ENCODE measurements around the gene TTC7B. TPM values are rescaled to one million over a fixed set of nuclear protein-coding genes. Genes with fewer than 3 reads are reported as not detected.

The TTC7B gene
- total and polyA plus RNA-seq, 2 donors (not counting 3 experiments of a cell fraction or from before 2014, with no cell fraction given), result 46.8 to 76.5 TPM

DNA sequence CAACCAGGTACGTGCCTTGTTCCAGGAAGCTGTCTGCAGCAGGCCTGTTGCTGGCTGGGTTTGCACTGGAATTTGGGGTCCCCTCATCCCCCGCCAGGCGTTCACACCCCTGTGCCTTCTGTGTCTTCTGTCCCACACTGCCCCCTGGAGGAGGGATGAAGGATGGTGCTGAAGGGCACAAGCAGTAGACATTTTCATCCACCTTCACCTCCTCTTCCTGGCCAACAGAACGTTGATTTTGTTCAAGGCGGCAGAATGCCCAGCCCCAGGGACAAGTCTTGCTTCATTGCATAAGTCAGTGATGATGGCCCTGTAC, 297.3 kb downstream of the TTC7B start:
- no peaks in the 10 kb centered on the region for H4K20me1 ChIP-seq (replicated peaks; ENCODE audit: control insufficient read depth, extremely low read depth, insufficient read depth, low read length)
- H2AFZ ChIP-seq (ENCODE audit: low read depth, low read length), result no peak overlapping the region
- ChIA-PET CTCF (interaction anchor here (0.6 to 2.9 kb wide), 11 partner anchors 26 to 217 kb away, joined by 3 to 32 read pairs (median 6); no protein-coding TSS in a partner anchor), POLR2A (no interaction called here)
- BruUV-seq (replicated peaks), result no TSS peak
- no peak overlapping the region for H3K4me2 ChIP-seq (ENCODE audit: insufficient read depth, low read length)
- TF ChIP-seq FOS (IDR thresholded peaks at IDR 0.05; ENCODE audit: borderline replicate concordance, insufficient read depth, low read length) (no peak), GATA2 (IDR thresholded peaks at IDR 0.05; ENCODE audit: insufficient read depth, insufficient read length, low read depth, low read length) (no peak)
- TF ChIP-seq, protein P1, sequence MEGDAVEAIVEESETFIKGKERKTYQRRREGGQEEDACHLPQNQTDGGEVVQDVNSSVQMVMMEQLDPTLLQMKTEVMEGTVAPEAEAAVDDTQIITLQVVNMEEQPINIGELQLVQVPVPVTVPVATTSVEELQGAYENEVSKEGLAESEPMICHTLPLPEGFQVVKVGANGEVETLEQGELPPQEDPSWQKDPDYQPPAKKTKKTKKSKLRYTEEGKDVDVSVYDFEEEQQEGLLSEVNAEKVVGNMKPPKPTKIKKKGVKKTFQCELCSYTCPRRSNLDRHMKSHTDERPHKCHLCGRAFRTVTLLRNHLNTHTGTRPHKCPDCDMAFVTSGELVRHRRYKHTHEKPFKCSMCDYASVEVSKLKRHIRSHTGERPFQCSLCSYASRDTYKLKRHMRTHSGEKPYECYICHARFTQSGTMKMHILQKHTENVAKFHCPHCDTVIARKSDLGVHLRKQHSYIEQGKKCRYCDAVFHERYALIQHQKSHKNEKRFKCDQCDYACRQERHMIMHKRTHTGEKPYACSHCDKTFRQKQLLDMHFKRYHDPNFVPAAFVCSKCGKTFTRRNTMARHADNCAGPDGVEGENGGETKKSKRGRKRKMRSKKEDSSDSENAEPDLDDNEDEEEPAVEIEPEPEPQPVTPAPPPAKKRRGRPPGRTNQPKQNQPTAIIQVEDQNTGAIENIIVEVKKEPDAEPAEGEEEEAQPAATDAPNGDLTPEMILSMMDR (IDR thresholded peaks at IDR 0.05; ENCODE audit: extremely low read depth in 1 of 2, insufficient read depth in 1 of 2, low read depth in 1 of 2, low read length in 2 of 2), result peak; percentile 58 to 75
- dilution Hi-C loops (cut with MboI; ENCODE audit: extremely low pct_ligation_motif_present, low sequenced_read_pairs) (no loop called here), intact Hi-C loops (cut with micrococcal nuclease) (loop anchor here (1.0 to 2.0 kb wide), 5 partner anchors 110 to 239 kb away; no protein-coding TSS in a partner anchor)
- DNase-seq (ENCODE audit: low read depth, low spot score) (peak; percentile 44), FAIRE-seq (peak; percentile 72)
- no peaks in the 10 kb centered on the region for H3K9me1 ChIP-seq (replicated peaks; ENCODE audit: control insufficient read depth, extremely low read depth, insufficient read depth, low read length)
- no peaks in the 10 kb centered on the region for H3K79me2 ChIP-seq (ENCODE audit: control insufficient read depth, insufficient read depth, low read length)
- H3K4me1 ChIP-seq (ENCODE audit: control insufficient read depth, extremely low read depth, insufficient read depth, low read length), result no peaks in the 10 kb centered on the region
- no peaks in the 10 kb centered on the region for H3K36me3 ChIP-seq (ENCODE audit: control insufficient read depth in 2 of 2, extremely low read depth in 1 of 2, insufficient read depth in 2 of 2, low read length in 2 of 2)
- no peak overlapping the region for H3K9ac ChIP-seq (replicated peaks; ENCODE audit: extremely low read depth, insufficient read depth, low read length)
- no peak overlapping the region for H3K27ac ChIP-seq (ENCODE audit: insufficient read depth, low read depth, low read length)
- H3K27me3 ChIP-seq (ENCODE audit: control insufficient read depth in 2 of 2, insufficient read depth in 2 of 2, low read length in 2 of 2), result no peaks in the 10 kb centered on the region
- no peaks in the 10 kb centered on the region for H3K9me3 ChIP-seq (replicated peaks; ENCODE audit: control insufficient read depth, insufficient read depth, low read length)
- H3K4me3 ChIP-seq (replicated peaks in 1 of 3; ENCODE audit: insufficient read depth in 1 of 3, low read depth in 1 of 3, low read length in 3 of 3), result no peak overlapping the region

All from endothelial cell of umbilical vein (primary cell).